ENCODE measurements around the gene SOD1. TPM values are rescaled to one million over a fixed set of nuclear protein-coding genes. Genes with fewer than 3 reads are reported as not detected.

SOD1 gene
- 194 and 230 TPM in 2 replicates for total RNA-seq

GRCh38 chr21:31659536-31660258 is at the start of gene SOD1:
Gene SOD1, plus strand, starts transcription at chr21:31659693. Its CDS starts 77 bp downstream, at chr21:31659770.

Other genes starting within 250 kb of the SOD1 start
- 8.0 and 8.7 TPM in 2 replicates for gene SCAF4, start 72.4 kb downstream of the SOD1 start, total RNA-seq
- gene HUNK, start 213.3 kb downstream of the SOD1 start, total RNA-seq, result under 0.01 TPM in 1 of 2 replicates, not detected in the other